Natural killer cell (primary cell): ENCODE data around the gene WNT5A. TPM values are rescaled to one million over a fixed set of nuclear protein-coding genes. Genes with fewer than 3 reads are reported as not detected.

Experiments used
- ATAC-seq, 3 donors: fragments of 150-1000 bp in 2 of 3; fragments of 200-7000 bp in 1 of 3; cut with Tn5 transposase; 1 replicate in 1 of 3; 2 replicates in 2 of 3; pipeline ENCODE4 v1.10.0; 2021; ENCODE audit warnings: mild to moderate bottlenecking in 2 of 3, moderate library complexity in 2 of 3
- DNase-seq, 2 donors: peaks; one replicate each; pipeline versions ENCODE4 v3.0.0 to v3.0.0-alpha.2; 2013 to 2021; ENCODE audit warnings: mixed read lengths in 1 of 2
- H3K27ac ChIP-seq: one replicate; pipeline ENCODE4 v1.5.1; 2013; ENCODE audit warnings: mild to moderate bottlenecking, low read length
- H3K27me3 ChIP-seq: one replicate; pipeline ENCODE4 v1.6.1; 2013; ENCODE audit warnings: low read length; ENCODE audit not compliant: control insufficient read depth, insufficient read depth
- H3K36me3 ChIP-seq: one replicate; pipeline ENCODE4 v1.6.1; 2013; ENCODE audit warnings: low read length; ENCODE audit not compliant: control insufficient read depth, insufficient read depth
- H3K4me1 ChIP-seq: one replicate; pipeline ENCODE4 v1.6.1; 2013; ENCODE audit warnings: low read length; ENCODE audit not compliant: control insufficient read depth, insufficient read depth
- H3K4me3 ChIP-seq: one replicate; pipeline ENCODE4 v1.5.1; 2013; ENCODE audit warnings: low read length
- H3K9me3 ChIP-seq: one replicate; pipeline ENCODE4 v1.6.1; 2013; ENCODE audit warnings: low read length; ENCODE audit not compliant: control insufficient read depth, insufficient read depth
- H3K27ac Mint-ChIP-seq, 2 donors: one replicate each; pipeline ENCODE4 v1.8.0; 2022; ENCODE audit warnings: mild to moderate bottlenecking in 2 of 2, mixed read lengths in 2 of 2, moderate library complexity in 1 of 2
- H3K27me3 Mint-ChIP-seq, 2 donors: one replicate each; pipeline ENCODE4 v1.8.0; 2022; ENCODE audit warnings: low read depth in 2 of 2, mixed read lengths in 2 of 2
- H3K36me3 Mint-ChIP-seq: one replicate; pipeline ENCODE4 v1.8.0; 2022; ENCODE audit warnings: mixed read lengths
- H3K4me1 Mint-ChIP-seq, 2 donors: one replicate each; pipeline ENCODE4 v1.8.0; 2022; ENCODE audit warnings: mixed read lengths in 2 of 2
- H3K4me3 Mint-ChIP-seq: one replicate; pipeline ENCODE4 v1.8.0; 2022; ENCODE audit warnings: mild to moderate bottlenecking, moderate library complexity, mixed read lengths
- H3K9me3 Mint-ChIP-seq, 2 donors: one replicate each; pipeline ENCODE4 v1.8.0; 2022; ENCODE audit warnings: mixed read lengths in 2 of 2
- CTCF ChIP-seq: fragments of 200-600 bp; IDR thresholded peaks from one replicate; pipeline ENCODE4 v1.8.0; 2022; ENCODE audit warnings: antibody characterized with exemption
- WGBS: methylation state at CpG from one replicate; pipeline ENCODE4 v1.1.7; 2013; ENCODE audit warnings: missing lambda C conversion rate; ENCODE audit not compliant: insufficient coverage; 5-methylcytosine and 5-hydroxymethylcytosine counted together
- intact Hi-C: fragments of 100-400 bp; cut with micrococcal nuclease; formaldehyde crosslinking; loops from one replicate; pipeline ENCODE4 v1.14.2; 2022
- total RNA-seq, 4 donors: library from RNA; stranded (reverse); fragments of 120-200 nt in 1 of 4; gene quantifications; one replicate each; pipeline versions ENCODE4 v1.2.3 to v1.2.4, GENCODE V29; 2013 to 2022

The WNT5A gene
- total RNA-seq, 3 donors from 2014 or later (not counting 1 experiment from before 2014, with no cell fraction given), result not detected

GRCh38 chr3:55461896-55462295 lies 25.2 kb downstream of the WNT5A start:
- no peak for ATAC-seq
- Histone ChIP-seq H3K9me3 (no peaks in the 10 kb centered on the region), H3K4me3 (no peak overlapping the region), H3K27me3 (no peaks in the 10 kb centered on the region), H3K4me1 (no peaks in the 10 kb centered on the region), H3K27ac (no peak overlapping the region), H3K36me3 (no peaks in the 10 kb centered on the region)
- H3K36me3 Mint-ChIP-seq, result no peaks in the 10 kb centered on the region
- H3K4me3 Mint-ChIP-seq, result no peak overlapping the region
- no peaks in the 10 kb centered on the region for H3K4me1 Mint-ChIP-seq
- DNase-seq, result no peak
- no peak overlapping the region for H3K27ac Mint-ChIP-seq
- TF ChIP-seq CTCF, result no peak
- peaks cover 2 to 3% of the 10 kb centered on the region in 2 donors for H3K9me3 Mint-ChIP-seq
- intact Hi-C loops, result no loop called here
- no peaks in the 10 kb centered on the region for H3K27me3 Mint-ChIP-seq
- WGBS, result 100% methylated on average over 1 of the region's 1 CpG

- H3K9me3 ChIP-seq, result no peaks in the 10 kb centered on the region
- no peak overlapping the region for H3K27ac ChIP-seq
- intact Hi-C loops, result no loop called here
- Mint-ChIP-seq H3K4me3 (no peak overlapping the region), H3K27me3 (no peaks in the 10 kb centered on the region), H3K9me3 (peaks cover 2 to 3% of the 10 kb centered on the region in 2 donors), H3K4me1 (no peaks in the 10 kb centered on the region), H3K27ac (no peak overlapping the region), H3K36me3 (no peaks in the 10 kb centered on the region)
- ATAC-seq, result no peak
- no peak for DNase-seq
- no peak overlapping the region for H3K4me3 ChIP-seq
- no peak for TF ChIP-seq CTCF
- H3K27me3 ChIP-seq, result no peaks in the 10 kb centered on the region
- no peaks in the 10 kb centered on the region for H3K36me3 ChIP-seq
- no peaks in the 10 kb centered on the region for H3K4me1 ChIP-seq
These were observed 27.3 kb downstream of the WNT5A start for GRCh38 chr3:55459838-55460237.

GRCh38 chr3:55458181-55458790 lies 28.8 kb downstream of the WNT5A start:
- Mint-ChIP-seq H3K9me3 (peaks cover 2 to 5% of the 10 kb centered on the region in 2 donors), H3K4me3 (no peak overlapping the region), H3K27ac (no peak overlapping the region), H3K36me3 (no peaks in the 10 kb centered on the region), H3K4me1 (no peaks in the 10 kb centered on the region), H3K27me3 (no peaks in the 10 kb centered on the region)
- Histone ChIP-seq H3K36me3 (no peaks in the 10 kb centered on the region), H3K9me3 (no peaks in the 10 kb centered on the region), H3K27ac (no peak overlapping the region), H3K27me3 (no peaks in the 10 kb centered on the region), H3K4me3 (no peak overlapping the region), H3K4me1 (no peaks in the 10 kb centered on the region)
- DNase-seq (no peak), ATAC-seq (no peak)
- WGBS, result 33% methylated on average over 2 of the region's 5 CpGs
- TF ChIP-seq CTCF, result no peak
- intact Hi-C loops, result no loop called here

- Mint-ChIP-seq H3K27ac (no peak overlapping the region), H3K36me3 (no peaks in the 10 kb centered on the region), H3K4me1 (no peaks in the 10 kb centered on the region), H3K27me3 (no peaks in the 10 kb centered on the region), H3K9me3 (peaks cover 0 to 5% of the 10 kb centered on the region in 2 donors), H3K4me3 (no peak overlapping the region)
- WGBS, result 84% methylated on average over 12 of the region's 12 CpGs
- TF ChIP-seq CTCF, result no peak
- no peak overlapping the region for H3K4me3 ChIP-seq
- no peak overlapping the region for H3K27ac ChIP-seq
- no peaks in the 10 kb centered on the region for H3K4me1 ChIP-seq
- H3K36me3 ChIP-seq, result no peaks in the 10 kb centered on the region
- ATAC-seq (no peak), DNase-seq (no peak)
- intact Hi-C loops, result no loop called here
- no peaks in the 10 kb centered on the region for H3K27me3 ChIP-seq
- H3K9me3 ChIP-seq, result no peaks in the 10 kb centered on the region
These were observed 31.2 kb downstream of the WNT5A start for GRCh38 chr3:55455915-55456314.
